ENCODE data around the gene MINDY4.

- TF ChIP-seq NFE2L1 (CRISPR knock-in tag; IDR thresholded peaks at IDR 0.05; ENCODE audit: borderline replicate concordance) = no peak
- TF ChIP-seq ZNF562 (CRISPR knock-in tag; IDR thresholded peaks at IDR 0.05; ENCODE audit: borderline replicate concordance) = no peak
- TF ChIP-seq ZNF296 (CRISPR knock-in tag; conservative IDR thresholded peaks at IDR 0.05) = no peak
- TF ChIP-seq CBFB (CRISPR knock-in tag; IDR thresholded peaks at IDR 0.05) = no peak
- TF ChIP-seq, protein P1, sequence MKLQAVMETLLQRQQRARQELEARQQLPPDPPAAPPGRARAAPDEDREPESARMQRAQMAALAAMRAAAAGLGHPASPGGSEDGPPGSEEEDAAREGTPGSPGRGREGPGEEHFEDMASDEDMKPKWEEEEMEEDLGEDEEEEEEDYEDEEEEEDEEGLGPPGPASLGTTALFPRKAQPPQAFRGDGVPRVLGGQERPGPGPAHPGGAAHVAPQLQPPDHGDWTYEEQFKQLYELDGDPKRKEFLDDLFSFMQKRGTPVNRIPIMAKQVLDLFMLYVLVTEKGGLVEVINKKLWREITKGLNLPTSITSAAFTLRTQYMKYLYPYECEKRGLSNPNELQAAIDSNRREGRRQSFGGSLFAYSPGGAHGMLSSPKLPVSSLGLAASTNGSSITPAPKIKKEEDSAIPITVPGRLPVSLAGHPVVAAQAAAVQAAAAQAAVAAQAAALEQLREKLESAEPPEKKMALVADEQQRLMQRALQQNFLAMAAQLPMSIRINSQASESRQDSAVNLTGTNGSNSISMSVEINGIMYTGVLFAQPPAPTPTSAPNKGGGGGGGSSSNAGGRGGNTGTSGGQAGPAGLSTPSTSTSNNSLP (IDR thresholded peaks at IDR 0.05; ENCODE audit: low read depth, low read length) = no peak
- no peak for TF ChIP-seq ZNF224 (CRISPR knock-in tag; IDR thresholded peaks at IDR 0.05)
- no peak for TF ChIP-seq MAFK (conservative IDR thresholded peaks at IDR 0.05 in 1 of 2, IDR thresholded peaks at IDR 0.05 in 1 of 2; ENCODE audit: low read length in 2 of 2)
- TF ChIP-seq SIN3A (IDR thresholded peaks at IDR 0.05; ENCODE audit: borderline replicate concordance, low read depth, low read length) = no peak
- no peak for TF ChIP-seq YY1 (IDR thresholded peaks at IDR 0.05; ENCODE audit: insufficient read depth, insufficient replicate concordance, low read depth, low read length)
- no peak for TF ChIP-seq CTCF (CRISPR knock-in tag; IDR thresholded peaks at IDR 0.05)
- TF ChIP-seq, protein P2, sequence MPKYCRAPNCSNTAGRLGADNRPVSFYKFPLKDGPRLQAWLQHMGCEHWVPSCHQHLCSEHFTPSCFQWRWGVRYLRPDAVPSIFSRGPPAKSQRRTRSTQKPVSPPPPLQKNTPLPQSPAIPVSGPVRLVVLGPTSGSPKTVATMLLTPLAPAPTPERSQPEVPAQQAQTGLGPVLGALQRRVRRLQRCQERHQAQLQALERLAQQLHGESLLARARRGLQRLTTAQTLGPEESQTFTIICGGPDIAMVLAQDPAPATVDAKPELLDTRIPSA (CRISPR knock-in tag; IDR thresholded peaks at IDR 0.05; ENCODE audit: borderline replicate concordance) = no peak
- TF ChIP-seq, protein P3, sequence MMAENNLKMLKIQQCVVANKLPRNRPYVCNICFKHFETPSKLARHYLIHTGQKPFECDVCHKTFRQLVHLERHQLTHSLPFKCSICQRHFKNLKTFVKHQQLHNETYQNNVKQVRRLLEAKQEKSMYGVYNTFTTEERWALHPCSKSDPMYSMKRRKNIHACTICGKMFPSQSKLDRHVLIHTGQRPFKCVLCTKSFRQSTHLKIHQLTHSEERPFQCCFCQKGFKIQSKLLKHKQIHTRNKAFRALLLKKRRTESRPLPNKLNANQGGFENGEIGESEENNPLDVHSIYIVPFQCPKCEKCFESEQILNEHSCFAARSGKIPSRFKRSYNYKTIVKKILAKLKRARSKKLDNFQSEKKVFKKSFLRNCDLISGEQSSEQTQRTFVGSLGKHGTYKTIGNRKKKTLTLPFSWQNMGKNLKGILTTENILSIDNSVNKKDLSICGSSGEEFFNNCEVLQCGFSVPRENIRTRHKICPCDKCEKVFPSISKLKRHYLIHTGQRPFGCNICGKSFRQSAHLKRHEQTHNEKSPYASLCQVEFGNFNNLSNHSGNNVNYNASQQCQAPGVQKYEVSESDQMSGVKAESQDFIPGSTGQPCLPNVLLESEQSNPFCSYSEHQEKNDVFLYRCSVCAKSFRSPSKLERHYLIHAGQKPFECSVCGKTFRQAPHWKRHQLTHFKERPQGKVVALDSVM (CRISPR knock-in tag; IDR thresholded peaks at IDR 0.05) = no peak
- TF ChIP-seq PRDM10 (CRISPR knock-in tag; IDR thresholded peaks at IDR 0.05; ENCODE audit: low read depth) = no peak
- TF ChIP-seq SRF (IDR thresholded peaks at IDR 0.05; ENCODE audit: low read depth, low read length) = no peak
Observed at GRCh38 chr7:30771880-30772425, 736 bp downstream of the MINDY4 start.

Data from HepG2 (cell line).